Activated T-helper 1 cell treated with anti-CD3 and anti-CD28 coated beads, Interleukin-12 subunit alpha, Interleukin-12 subunit beta, Interleukin-2, Interleukin-4 antibody, amounts not matched to agents 30 ng/mL and 10 ng/mL and 1 ng/mL, durations not matched to agents 14 hours and 24 hours and 36 hours (primary cell): Measurements from ENCODE around the gene XRN1. TPM values are rescaled to one million over a fixed set of nuclear protein-coding genes. Genes with fewer than 3 reads are reported as not detected.
"Not testable (repeated sequence)": the region's sequence is repeated elsewhere in the genome, so short reads cannot be mapped to it uniquely, and the experiment has no call there.

Experiments used
- DNase-seq: peaks from one replicate; pipeline ENCODE4 v3.0.0; 2021; ENCODE audit warnings: low spot score
- H3K27ac Mint-ChIP-seq: one replicate; pipeline ENCODE4 v1.8.0; 2021; ENCODE audit warnings: mild to moderate bottlenecking, mixed read lengths
- H3K27me3 Mint-ChIP-seq: one replicate; pipeline ENCODE4 v1.8.0; 2022; ENCODE audit warnings: mild to moderate bottlenecking, moderate library complexity, mixed read lengths; ENCODE audit not compliant: insufficient read depth
- H3K36me3 Mint-ChIP-seq: one replicate; pipeline ENCODE4 v1.8.0; 2021; ENCODE audit warnings: low read depth, mixed read lengths
- H3K4me1 Mint-ChIP-seq: one replicate; pipeline ENCODE4 v1.8.0; 2021; ENCODE audit warnings: low read depth, mixed read lengths
- H3K4me3 Mint-ChIP-seq: one replicate; pipeline ENCODE4 v1.8.0; 2021; ENCODE audit warnings: mild to moderate bottlenecking, moderate library complexity, mixed read lengths
- H3K9me3 Mint-ChIP-seq: one replicate; pipeline ENCODE4 v1.8.0; 2021; ENCODE audit warnings: mixed read lengths
- intact Hi-C: fragments of 100-400 bp; cut with micrococcal nuclease; formaldehyde crosslinking; loops from one replicate; pipeline ENCODE4 v1.15.1; 2024
- total RNA-seq: library from RNA; stranded (reverse); gene quantifications from 2 replicates; pipeline ENCODE4 v1.2.3, GENCODE V29; 2022

The XRN1 gene
- total RNA-seq, 1 donor from 2014 or later, result 52.7 TPM

GRCh38 chr3:142352698-142353097 lies 95.1 kb downstream of the XRN1 start:
- H3K27me3 Mint-ChIP-seq, DNase-seq, intact Hi-C loops, H3K27ac Mint-ChIP-seq, H3K4me3 Mint-ChIP-seq, H3K4me1 Mint-ChIP-seq, H3K9me3 Mint-ChIP-seq: not testable (repeated sequence)
- peaks cover 39% of the 10 kb centered on the region for H3K36me3 Mint-ChIP-seq

- Mint-ChIP-seq H3K9me3 (no peaks in the 10 kb centered on the region), H3K4me3 (no peak overlapping the region), H3K27me3 (no peaks in the 10 kb centered on the region), H3K4me1 (no peaks in the 10 kb centered on the region), H3K36me3 (peaks cover 30% of the 10 kb centered on the region), H3K27ac (no peak overlapping the region)
- intact Hi-C loops, result no loop called here
- DNase-seq, result no peak
Observed at GRCh38 chr3:142348460-142348859, 99.4 kb downstream of the XRN1 start.

DNA sequence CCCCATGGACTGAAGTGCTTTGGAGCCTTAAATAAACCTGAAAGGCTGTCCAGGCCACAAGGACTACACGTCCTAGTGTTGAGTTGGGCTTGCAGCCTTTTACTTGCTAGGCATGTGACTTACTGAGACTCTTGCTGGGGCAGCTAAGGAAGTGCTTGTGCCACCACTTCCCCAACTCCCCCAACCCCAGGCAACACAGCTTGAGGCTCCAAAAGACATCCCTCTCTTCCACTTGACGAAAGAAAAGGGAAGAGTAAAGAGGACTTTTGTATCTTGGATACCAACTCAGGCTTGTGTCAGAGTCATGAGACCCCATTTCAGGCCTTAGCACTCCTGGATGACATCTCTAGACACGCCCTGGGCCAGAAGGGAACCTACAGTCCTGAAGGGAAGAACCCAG lies 109.8 kb downstream of the XRN1 start:
- Mint-ChIP-seq H3K9me3 (peaks cover 20% of the 10 kb centered on the region), H3K27me3 (no peaks in the 10 kb centered on the region)
- intact Hi-C loops, result no loop called here

DNA sequence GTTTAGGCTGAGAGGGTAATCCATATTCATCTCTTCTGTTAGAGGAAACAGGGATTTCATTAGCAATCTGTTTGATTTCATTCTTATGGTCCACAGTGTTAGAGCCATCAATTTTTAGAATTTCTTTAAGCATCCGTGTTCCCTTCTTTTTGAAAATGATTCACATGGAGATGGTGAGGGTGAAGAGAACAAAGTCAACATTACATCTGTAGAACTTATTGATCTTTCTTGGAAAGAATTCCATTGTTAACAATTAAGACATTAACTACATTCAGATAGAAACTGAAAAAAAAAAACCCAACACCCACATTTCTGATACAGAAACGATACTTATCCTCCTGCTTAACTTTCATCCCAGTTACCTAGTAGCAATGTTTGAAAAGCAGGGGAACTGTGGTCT lies 115.4 kb downstream of the XRN1 start:
- H3K9me3 Mint-ChIP-seq, result no peaks in the 10 kb centered on the region
- no peak overlapping the region for H3K4me3 Mint-ChIP-seq
- intact Hi-C loops, result no loop called here
- no peak for DNase-seq
- no peaks in the 10 kb centered on the region for H3K27me3 Mint-ChIP-seq
- H3K36me3 Mint-ChIP-seq, result peaks cover 33% of the 10 kb centered on the region
- no peak overlapping the region for H3K27ac Mint-ChIP-seq
- no peaks in the 10 kb centered on the region for H3K4me1 Mint-ChIP-seq

More for the DNA sequence above, 109.8 kb downstream of the XRN1 start:
- Mint-ChIP-seq H3K27ac (no peak overlapping the region), H3K36me3 (peaks cover 48% of the 10 kb centered on the region), H3K4me3 (no peak overlapping the region), H3K4me1 (peaks cover 5% of the 10 kb centered on the region)
- no peak for DNase-seq

- H3K27ac Mint-ChIP-seq, DNase-seq, H3K27me3 Mint-ChIP-seq, intact Hi-C loops, H3K4me3 Mint-ChIP-seq, H3K4me1 Mint-ChIP-seq: not testable (repeated sequence)
- Mint-ChIP-seq H3K36me3 (peaks cover 57% of the 10 kb centered on the region), H3K9me3 (peaks cover 28% of the 10 kb centered on the region)
Observed at GRCh38 chr3:142324275-142324953, 123.4 kb downstream of the XRN1 start.

DNA sequence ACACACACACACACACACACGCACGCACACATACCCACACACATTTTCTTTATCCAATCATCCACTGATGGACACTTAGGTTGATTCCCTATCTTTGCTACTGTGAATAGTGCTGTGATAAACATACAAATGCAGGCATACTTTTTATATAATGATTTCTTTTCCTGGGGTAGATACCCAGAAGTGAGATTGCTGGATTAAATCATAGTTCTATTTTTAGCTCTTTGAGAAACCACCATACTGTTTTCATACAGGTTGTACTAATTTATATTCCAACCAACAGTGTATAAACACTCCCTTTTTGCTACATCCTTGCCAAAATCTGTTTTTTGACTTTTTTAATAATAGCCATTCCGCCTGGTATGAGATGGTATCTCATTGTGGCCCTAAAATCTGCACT lies 127.9 kb downstream of the XRN1 start:
- peaks cover 41% of the 10 kb centered on the region for H3K36me3 Mint-ChIP-seq
- no peaks in the 10 kb centered on the region for H3K4me1 Mint-ChIP-seq
- H3K4me3 Mint-ChIP-seq, result no peak overlapping the region
- no peaks in the 10 kb centered on the region for H3K27me3 Mint-ChIP-seq
- peaks cover 6% of the 10 kb centered on the region for H3K9me3 Mint-ChIP-seq
- intact Hi-C loops, result no loop called here
- DNase-seq, result no peak
- no peak overlapping the region for H3K27ac Mint-ChIP-seq

DNA sequence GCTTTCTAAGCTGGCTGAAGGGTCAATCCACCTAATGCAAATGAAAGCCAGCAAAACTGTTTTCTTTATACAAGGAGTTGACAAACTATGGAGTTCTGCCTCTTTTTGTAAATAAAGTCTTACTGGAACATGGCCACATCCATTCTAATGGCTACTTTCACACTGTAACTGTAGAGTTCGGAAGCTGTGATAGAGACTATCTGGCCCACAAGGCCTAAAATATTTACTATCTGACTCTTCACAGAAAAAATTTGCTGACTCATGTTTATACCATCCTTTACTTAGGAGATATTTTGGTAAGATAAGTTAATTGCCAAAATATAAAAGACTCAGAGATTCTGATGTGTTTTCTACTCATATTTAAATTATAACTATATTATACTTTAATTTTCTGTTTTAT lies 128.7 kb downstream of the XRN1 start:
- Mint-ChIP-seq H3K36me3 (peaks cover 34% of the 10 kb centered on the region), H3K4me3 (no peak overlapping the region), H3K9me3 (no peaks in the 10 kb centered on the region), H3K4me1 (no peaks in the 10 kb centered on the region), H3K27ac (no peak overlapping the region), H3K27me3 (no peaks in the 10 kb centered on the region)
- intact Hi-C loops, result no loop called here
- DNase-seq, result no peak

DNA sequence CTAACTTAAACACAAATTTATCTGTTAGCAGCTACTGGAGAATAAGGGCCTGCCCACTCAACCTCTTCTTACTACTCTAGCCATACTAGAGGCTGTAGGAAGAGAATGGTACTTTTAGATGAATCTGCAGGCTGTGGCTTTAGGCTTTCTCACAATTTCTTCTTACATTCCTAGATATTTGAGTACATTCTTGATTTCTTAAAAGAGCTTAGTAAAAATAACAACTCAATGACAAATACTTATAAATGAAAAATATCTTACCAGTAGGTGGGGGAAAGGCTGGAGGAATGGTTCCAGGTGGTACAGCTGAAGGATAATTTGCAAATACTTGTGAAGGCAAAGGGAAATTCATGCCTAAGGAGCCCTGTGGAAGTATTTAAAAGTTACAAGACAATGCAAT lies 129.5 kb downstream of the XRN1 start:
- H3K4me3 Mint-ChIP-seq, result no peak overlapping the region
- H3K4me1 Mint-ChIP-seq, result no peaks in the 10 kb centered on the region
- intact Hi-C loops, result no loop called here
- no peak for DNase-seq
- peaks cover 33% of the 10 kb centered on the region for H3K36me3 Mint-ChIP-seq
- H3K27ac Mint-ChIP-seq, result no peak overlapping the region
- H3K9me3 Mint-ChIP-seq, result no peaks in the 10 kb centered on the region
- no peaks in the 10 kb centered on the region for H3K27me3 Mint-ChIP-seq

DNA sequence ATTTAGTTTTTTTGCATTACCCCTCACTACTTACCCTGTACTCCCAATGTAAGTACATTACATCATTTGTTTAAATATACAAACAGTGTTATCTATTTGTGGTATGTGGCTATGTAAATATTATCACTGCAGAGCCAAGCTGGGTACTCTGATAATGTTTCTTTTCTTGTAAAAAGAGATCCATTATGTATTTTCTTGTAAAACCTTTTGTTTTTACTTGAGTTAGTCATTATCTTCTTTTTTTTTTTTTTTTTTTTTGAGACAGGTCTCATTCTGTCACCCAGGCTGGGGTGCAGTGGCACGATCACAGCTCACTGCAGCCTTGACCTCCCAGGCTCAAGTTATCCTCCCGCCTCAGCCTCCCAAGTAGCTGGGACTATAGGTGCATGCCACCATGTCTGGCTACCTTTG lies 131.9 kb downstream of the XRN1 start:
- H3K27me3 Mint-ChIP-seq, H3K27ac Mint-ChIP-seq, H3K9me3 Mint-ChIP-seq, H3K4me1 Mint-ChIP-seq, H3K4me3 Mint-ChIP-seq, DNase-seq, intact Hi-C loops: not testable (repeated sequence)
- peaks cover 36% of the 10 kb centered on the region for H3K36me3 Mint-ChIP-seq

DNA sequence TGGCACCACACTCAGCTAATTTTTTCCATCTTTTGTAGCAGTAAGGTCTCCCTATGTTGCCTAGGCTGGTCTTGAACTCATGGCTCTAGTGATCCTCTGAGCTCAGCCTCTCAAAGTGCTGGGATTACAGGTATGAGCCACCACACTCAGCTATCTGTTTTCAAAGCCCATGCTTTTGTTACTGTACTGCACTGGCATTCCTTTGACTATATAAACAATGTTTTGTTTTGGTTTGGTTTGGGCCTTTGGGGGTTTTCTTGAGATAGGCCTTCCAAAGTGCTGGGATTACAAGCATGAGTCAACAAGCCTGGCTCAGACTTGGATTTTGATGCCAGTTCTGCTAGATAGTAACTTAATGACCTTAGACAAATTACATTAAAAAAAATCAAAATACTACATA lies 132.8 kb downstream of the XRN1 start:
- Mint-ChIP-seq H3K4me1 (no peaks in the 10 kb centered on the region), H3K27ac (no peak overlapping the region), H3K27me3 (no peaks in the 10 kb centered on the region), H3K4me3 (no peak overlapping the region), H3K9me3 (no peaks in the 10 kb centered on the region), H3K36me3 (peaks cover 35% of the 10 kb centered on the region)
- DNase-seq, result no peak
- intact Hi-C loops, result no loop called here

- H3K27me3 Mint-ChIP-seq, result no peaks in the 10 kb centered on the region
- intact Hi-C loops, result no loop called here
- H3K4me3 Mint-ChIP-seq, result no peak overlapping the region
- H3K36me3 Mint-ChIP-seq, result peaks cover 29% of the 10 kb centered on the region
- no peak for DNase-seq
- H3K9me3 Mint-ChIP-seq, result no peaks in the 10 kb centered on the region
- no peaks in the 10 kb centered on the region for H3K4me1 Mint-ChIP-seq
- no peak overlapping the region for H3K27ac Mint-ChIP-seq
Observed at GRCh38 chr3:142310439-142310838, 137.4 kb downstream of the XRN1 start.

DNA sequence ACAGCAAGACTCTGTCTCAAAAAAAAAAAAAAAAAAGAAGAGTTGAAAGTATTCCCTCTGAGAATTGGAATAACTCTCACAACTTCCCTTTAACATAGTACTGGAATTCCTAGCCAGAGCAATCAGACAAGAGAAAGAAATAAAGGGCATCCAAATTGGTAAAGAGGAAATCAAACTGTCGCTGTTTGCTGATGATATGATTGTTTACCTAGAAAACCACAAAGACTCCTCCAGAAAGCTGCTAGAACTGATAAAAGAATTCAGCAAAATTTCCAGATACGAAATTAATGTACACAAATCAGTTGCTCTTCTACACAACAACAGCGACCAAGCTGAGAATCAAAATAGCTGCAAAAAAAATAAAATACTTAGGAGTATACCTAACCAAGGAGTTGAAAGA lies 145.0 kb downstream of the XRN1 start:
- H3K27ac Mint-ChIP-seq, H3K27me3 Mint-ChIP-seq, H3K4me3 Mint-ChIP-seq, H3K4me1 Mint-ChIP-seq, DNase-seq, intact Hi-C loops: not testable (repeated sequence)
- Mint-ChIP-seq H3K9me3 (peaks cover 19% of the 10 kb centered on the region), H3K36me3 (peaks cover 47% of the 10 kb centered on the region)

DNA sequence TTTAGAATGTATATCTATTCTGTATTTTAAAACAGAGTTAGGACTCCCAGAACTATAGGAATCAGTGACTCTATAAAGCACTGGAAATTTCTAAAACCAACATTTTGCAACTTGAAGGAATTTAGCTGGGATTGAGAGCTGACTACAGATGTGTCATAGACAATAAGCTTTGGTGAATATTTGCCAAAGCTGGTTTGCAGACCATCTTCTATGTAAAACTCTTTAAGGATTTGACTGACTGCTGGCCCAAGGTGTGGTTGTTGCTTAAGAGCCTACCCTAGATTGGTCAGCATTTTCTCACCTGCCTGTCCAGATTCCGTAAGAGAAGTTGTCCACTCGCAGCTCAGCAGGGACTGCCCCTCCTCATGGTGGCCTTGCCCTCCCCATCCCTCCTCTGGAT lies 149.2 kb downstream of the XRN1 start:
- Mint-ChIP-seq H3K27ac (no peak overlapping the region), H3K4me3 (no peak overlapping the region), H3K27me3 (no peaks in the 10 kb centered on the region), H3K36me3 (peaks cover 25% of the 10 kb centered on the region), H3K4me1 (no peaks in the 10 kb centered on the region), H3K9me3 (peaks cover 17% of the 10 kb centered on the region)
- no peak for DNase-seq
- intact Hi-C loops, result no loop called here

DNA sequence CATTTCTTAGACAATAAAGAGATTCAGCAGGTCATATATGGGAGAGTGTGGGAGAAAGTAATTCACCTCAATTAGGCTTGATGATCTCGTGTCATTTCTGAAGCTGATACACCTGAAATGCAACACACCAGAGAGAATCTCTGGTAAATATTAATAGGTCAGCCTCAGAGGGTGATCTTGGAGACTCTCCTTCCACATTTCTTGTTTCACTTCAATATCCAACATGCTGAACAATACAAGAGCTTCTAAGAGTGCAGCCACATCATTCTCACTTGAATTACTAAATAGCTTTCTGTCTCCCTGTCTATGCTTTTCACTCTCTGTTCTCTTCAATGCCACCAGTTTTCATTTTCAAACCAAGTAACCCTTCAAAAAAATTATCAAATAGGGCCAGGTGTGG lies 151.3 kb downstream of the XRN1 start:
- no peak overlapping the region for H3K4me3 Mint-ChIP-seq

More for the DNA sequence above, 151.3 kb downstream of the XRN1 start:
- no peak overlapping the region for H3K27ac Mint-ChIP-seq
- peaks cover 12% of the 10 kb centered on the region for H3K36me3 Mint-ChIP-seq
- H3K27me3 Mint-ChIP-seq, result no peaks in the 10 kb centered on the region
- H3K4me1 Mint-ChIP-seq, result no peaks in the 10 kb centered on the region
- intact Hi-C loops, result no loop called here
- DNase-seq, result no peak
- peaks cover 5% of the 10 kb centered on the region for H3K9me3 Mint-ChIP-seq
